ENCODE data around the gene CDHR5. TPM values are rescaled to one million over a fixed set of nuclear protein-coding genes. Genes with fewer than 3 reads are reported as not detected.
A peak's percentile ranks its signal among the peaks of the same experiment; 100 is the strongest.

Gene CDHR5
- total RNA-seq, 2 experiments from 2014 or later, result not detected

DNA sequence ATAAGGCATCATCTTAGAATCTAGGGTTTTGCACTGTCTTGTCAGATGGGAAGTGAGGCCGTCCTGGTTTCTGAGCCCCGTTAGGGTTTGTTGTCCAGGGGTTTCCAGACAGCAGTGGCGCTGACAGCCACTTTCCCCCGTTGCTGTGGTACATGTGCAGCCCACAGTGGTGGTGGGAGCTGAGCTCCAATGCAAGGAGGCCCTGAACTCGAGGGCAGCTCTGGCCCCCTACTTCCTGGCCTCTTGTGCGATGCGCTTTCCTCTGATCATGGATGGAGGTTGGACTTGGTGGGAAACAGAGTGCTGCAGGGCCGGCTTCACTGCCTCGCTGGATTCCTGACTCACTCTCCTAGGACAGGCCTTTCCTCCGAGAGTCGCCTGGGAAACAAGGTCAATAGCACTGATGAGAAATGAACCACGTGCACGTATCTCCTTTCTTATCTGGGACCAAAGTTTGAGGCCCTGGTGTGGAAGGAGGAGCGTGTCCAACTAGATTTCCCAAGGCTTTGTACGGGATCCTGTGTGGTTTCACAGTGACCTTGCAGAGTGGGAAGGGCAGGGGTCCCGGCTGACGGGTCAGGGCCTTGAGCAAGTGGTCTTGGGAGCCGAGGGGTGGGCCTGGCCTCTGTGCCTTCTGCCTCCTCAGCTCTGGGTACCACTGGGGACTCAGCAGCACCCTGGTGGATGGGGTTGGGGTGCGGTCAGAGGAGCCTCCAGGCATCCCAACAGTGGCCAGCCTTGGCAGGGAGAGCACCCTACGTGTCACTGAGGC, 44.7 kb downstream of the CDHR5 start:
- no peaks in the 10 kb centered on the region for H3K9me3 Mint-ChIP-seq
- ChIA-PET CTCF (interaction anchor here (0.6 to 1.6 kb wide), 2 partner anchors 25 to 143 kb away, joined by 3 read pairs; no protein-coding TSS in a partner anchor), POLR2A (interaction anchor here (1.0 kb wide), 1 partner anchor 16 kb away, joined by 3 read pairs; no protein-coding TSS in a partner anchor)
- peak overlapping the region; percentile 55 for H3K27ac Mint-ChIP-seq
- TF ChIP-seq, protein P1, sequence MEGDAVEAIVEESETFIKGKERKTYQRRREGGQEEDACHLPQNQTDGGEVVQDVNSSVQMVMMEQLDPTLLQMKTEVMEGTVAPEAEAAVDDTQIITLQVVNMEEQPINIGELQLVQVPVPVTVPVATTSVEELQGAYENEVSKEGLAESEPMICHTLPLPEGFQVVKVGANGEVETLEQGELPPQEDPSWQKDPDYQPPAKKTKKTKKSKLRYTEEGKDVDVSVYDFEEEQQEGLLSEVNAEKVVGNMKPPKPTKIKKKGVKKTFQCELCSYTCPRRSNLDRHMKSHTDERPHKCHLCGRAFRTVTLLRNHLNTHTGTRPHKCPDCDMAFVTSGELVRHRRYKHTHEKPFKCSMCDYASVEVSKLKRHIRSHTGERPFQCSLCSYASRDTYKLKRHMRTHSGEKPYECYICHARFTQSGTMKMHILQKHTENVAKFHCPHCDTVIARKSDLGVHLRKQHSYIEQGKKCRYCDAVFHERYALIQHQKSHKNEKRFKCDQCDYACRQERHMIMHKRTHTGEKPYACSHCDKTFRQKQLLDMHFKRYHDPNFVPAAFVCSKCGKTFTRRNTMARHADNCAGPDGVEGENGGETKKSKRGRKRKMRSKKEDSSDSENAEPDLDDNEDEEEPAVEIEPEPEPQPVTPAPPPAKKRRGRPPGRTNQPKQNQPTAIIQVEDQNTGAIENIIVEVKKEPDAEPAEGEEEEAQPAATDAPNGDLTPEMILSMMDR (IDR thresholded peaks at IDR 0.05), result no peak
- H3K4me3 Mint-ChIP-seq, result no peak overlapping the region
- DNase-seq, result no peak
- H3K4me1 Mint-ChIP-seq (ENCODE audit: low read depth), result peaks cover 36% of the 10 kb centered on the region
- peaks cover 37% of the 10 kb centered on the region for H3K36me3 Mint-ChIP-seq (ENCODE audit: low read depth)
- ATAC-seq, result no peak
- peaks cover 3% of the 10 kb centered on the region for H3K27me3 Mint-ChIP-seq
- intact Hi-C loops (cut with micrococcal nuclease), result no loop called here

DNA sequence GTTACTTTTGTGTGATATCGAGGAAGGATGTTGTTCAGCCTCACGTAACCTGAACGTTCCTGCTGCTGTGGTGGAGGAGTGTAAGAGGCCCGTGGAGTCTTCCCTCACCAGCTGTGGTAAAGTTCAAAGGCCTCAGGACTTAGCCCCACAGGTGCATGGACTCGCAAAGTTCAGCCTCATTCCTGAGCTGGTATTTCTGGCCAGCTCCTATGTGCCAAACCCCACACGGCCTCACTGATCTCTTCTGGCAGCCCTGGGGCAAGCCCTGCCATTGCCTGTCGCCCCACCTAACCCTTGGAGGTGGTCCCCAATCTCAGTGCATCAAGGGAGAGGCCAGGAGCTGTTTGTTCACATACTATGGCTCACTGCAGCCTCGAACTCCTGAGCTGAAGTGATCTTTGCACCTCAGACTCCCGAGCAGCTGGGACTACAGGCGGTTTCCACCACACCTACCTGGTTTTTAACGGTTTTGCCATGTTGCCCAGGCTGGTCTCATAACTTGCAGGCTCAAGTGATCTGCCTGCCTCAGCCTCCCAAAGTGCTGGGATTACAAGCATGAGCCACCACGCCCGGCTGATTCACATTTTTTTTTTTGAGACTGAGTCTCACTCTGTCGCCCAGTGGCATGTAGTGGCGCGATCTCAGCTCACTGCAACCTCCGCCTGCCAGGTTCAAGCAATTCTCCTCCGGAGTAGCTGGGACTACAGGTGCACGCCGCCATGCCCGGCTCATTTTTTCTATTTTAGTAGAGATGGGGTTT, 46.3 kb downstream of the CDHR5 start:
- intact Hi-C loops (cut with micrococcal nuclease), result no loop called here
- peaks cover 30% of the 10 kb centered on the region for H3K36me3 Mint-ChIP-seq (ENCODE audit: low read depth)
- POLR2A ChIA-PET, result interaction anchor here (1.1 to 2.0 kb wide), 6 partner anchors 9 to 115 kb away, joined by 4 to 7 read pairs (median 4); no protein-coding TSS in a partner anchor
- no peaks in the 10 kb centered on the region for H3K9me3 Mint-ChIP-seq
- H3K27me3 Mint-ChIP-seq, result peaks cover 11% of the 10 kb centered on the region
- CTCF ChIA-PET, result interaction anchor here (1.6 kb wide), 1 partner anchor 24 kb away, joined by 3 read pairs; no protein-coding TSS in a partner anchor
- peaks cover 47% of the 10 kb centered on the region for H3K4me1 Mint-ChIP-seq (ENCODE audit: low read depth)
- H3K27ac Mint-ChIP-seq, result peak overlapping the region; percentile 87
- TF ChIP-seq, protein P1 (IDR thresholded peaks at IDR 0.05), result no peak
- ATAC-seq (no peak), DNase-seq (no peak)
- peak overlapping the region; percentile 79 for H3K4me3 Mint-ChIP-seq

DNA sequence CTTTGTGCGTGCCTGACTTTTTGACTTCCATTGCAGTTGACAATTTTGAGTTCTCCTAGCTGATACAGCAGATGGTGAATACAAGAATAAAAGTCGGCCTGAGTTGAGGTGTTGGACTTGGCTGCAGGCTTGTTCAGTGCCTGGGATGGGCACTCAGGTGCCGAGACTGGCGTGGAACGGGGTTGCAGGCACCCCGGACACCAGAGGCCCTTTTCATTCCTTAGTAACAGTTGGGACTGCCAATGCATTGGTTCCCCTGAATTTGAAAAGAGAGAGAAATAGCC, 47.2 kb downstream of the CDHR5 start:
- Mint-ChIP-seq H3K27ac (peak overlapping the region; percentile 87), H3K9me3 (no peaks in the 10 kb centered on the region), H3K36me3 (ENCODE audit: low read depth) (peaks cover 28% of the 10 kb centered on the region), H3K4me1 (ENCODE audit: low read depth) (peaks cover 47% of the 10 kb centered on the region), H3K27me3 (peaks cover 11% of the 10 kb centered on the region), H3K4me3 (peak overlapping the region; percentile 79)
- intact Hi-C loops (cut with micrococcal nuclease), result no loop called here
- ChIA-PET CTCF (no interaction called here), POLR2A (interaction anchor here (1.0 to 2.0 kb wide), 8 partner anchors 8 to 310 kb away, joined by 3 to 7 read pairs (median 4); no protein-coding TSS in a partner anchor)
- TF ChIP-seq, protein P1 (IDR thresholded peaks at IDR 0.05), result no peak
- ATAC-seq, result no peak
- DNase-seq, result no peak

DNA sequence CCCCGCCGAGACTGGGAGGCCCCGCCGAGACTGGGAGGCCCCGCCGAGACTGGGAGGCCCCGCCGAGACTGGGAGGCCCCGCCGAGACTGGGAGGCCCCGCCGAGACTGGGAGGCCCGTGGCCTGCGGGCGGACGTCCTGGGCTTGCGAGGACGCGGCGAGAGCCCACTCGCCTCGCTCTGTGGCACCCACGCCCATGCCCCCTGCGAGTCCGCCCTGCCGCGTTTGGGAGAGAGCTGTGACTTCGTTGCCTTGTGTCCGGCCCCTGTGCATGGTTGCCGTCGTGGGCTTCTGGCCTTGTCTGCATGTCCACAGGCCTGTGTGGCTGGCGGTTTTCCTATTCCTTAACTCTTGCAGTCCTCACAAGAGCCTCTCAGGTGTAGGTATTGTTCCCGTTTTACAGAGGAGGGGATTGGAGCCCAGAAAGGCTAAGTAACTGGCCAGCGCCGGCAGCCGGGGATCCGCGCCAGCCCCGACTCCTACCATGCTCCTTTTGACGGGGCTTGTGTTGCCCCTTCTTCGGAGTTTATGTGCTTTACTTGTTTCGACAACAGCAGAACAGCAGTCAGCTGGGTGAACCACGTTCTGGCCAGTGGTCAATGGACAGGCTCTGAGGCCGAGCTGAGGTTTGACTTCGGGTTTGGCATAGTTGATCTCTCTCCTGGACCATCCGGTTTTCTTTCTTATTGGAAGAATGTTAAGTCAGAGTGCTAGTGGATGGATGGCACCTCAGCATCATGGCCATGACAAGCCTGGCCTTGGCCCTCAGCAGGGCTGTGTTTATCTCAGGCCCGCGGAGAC, 47.7 kb downstream of the CDHR5 start:
- H3K9me3 Mint-ChIP-seq, result no peaks in the 10 kb centered on the region
- peaks cover 11% of the 10 kb centered on the region for H3K27me3 Mint-ChIP-seq
- ATAC-seq (no peak), DNase-seq (no peak)
- H3K4me3 Mint-ChIP-seq, result peak overlapping the region; percentile 79
- POLR2A ChIA-PET, result interaction anchor here (1.0 to 2.0 kb wide), 11 partner anchors 8 to 310 kb away, joined by 3 to 7 read pairs (median 4); partner anchors contain the start of genes TALDO1 and TMEM80
- CTCF ChIA-PET, result no interaction called here
- TF ChIP-seq, protein P1 (IDR thresholded peaks at IDR 0.05), result no peak
- peaks cover 28% of the 10 kb centered on the region for H3K36me3 Mint-ChIP-seq (ENCODE audit: low read depth)
- intact Hi-C loops (cut with micrococcal nuclease), result no loop called here
- peaks cover 47% of the 10 kb centered on the region for H3K4me1 Mint-ChIP-seq (ENCODE audit: low read depth)
- peak overlapping the region; percentile 87 for H3K27ac Mint-ChIP-seq

All from activated CD8-positive, alpha-beta T cell treated with anti-CD3 and anti-CD28 coated beads for 36 hours (primary cell).